Stimulated activated memory B cell treated with anti-CD40 and anti-IgM and Interleukin-4, amounts not matched to agents 10 μg/mL and 1 μg/mL and 100 μg/mL, for 72 hours (primary cell): ENCODE measurements around the gene OR51A2.

Experiments
- ATAC-seq: fragments of 150-1000 bp; cut with Tn5 transposase; 2 replicates; pipeline ENCODE4 v1.10.0; 2021
- H3K27ac Mint-ChIP-seq: one replicate; pipeline ENCODE4 v1.8.0; 2022; ENCODE audit warnings: mild to moderate bottlenecking, mixed read lengths
- H3K27me3 Mint-ChIP-seq: one replicate; pipeline ENCODE4 v1.8.0; 2022; ENCODE audit warnings: mixed read lengths
- H3K36me3 Mint-ChIP-seq: one replicate; pipeline ENCODE4 v1.8.0; 2022; ENCODE audit warnings: mixed read lengths
- H3K4me1 Mint-ChIP-seq: one replicate; pipeline ENCODE4 v1.8.0; 2022; ENCODE audit warnings: mixed read lengths
- H3K4me3 Mint-ChIP-seq: one replicate; pipeline ENCODE4 v1.8.0; 2022; ENCODE audit warnings: mild to moderate bottlenecking, moderate library complexity, mixed read lengths
- H3K9me3 Mint-ChIP-seq: one replicate; pipeline ENCODE4 v1.8.0; 2022; ENCODE audit warnings: mixed read lengths

OR51A2 gene

DNA sequence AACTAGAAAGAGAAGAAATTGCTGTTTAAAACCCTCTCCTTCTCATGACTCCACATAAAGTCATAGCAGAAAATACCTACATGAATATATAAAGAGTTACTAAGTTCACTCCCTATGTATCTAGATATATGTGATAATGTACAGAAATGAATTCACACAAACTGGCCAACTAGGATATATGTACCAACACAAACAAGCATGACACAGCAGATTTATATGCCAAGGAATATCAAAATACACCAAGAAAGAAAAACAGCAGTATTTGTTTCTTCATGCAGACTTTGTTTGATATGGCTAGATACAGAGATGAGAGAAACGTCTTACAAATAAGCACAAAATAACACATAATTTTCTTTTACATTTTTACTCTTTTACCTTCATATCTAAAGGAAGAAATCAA, 33.2 kb downstream of the OR51A2 start:
- Mint-ChIP-seq H3K27ac (no peak overlapping the region), H3K27me3 (no peaks in the 10 kb centered on the region), H3K36me3 (no peaks in the 10 kb centered on the region), H3K9me3 (no peaks in the 10 kb centered on the region), H3K4me1 (no peaks in the 10 kb centered on the region), H3K4me3 (no peak overlapping the region)
- ATAC-seq: no peak

- Mint-ChIP-seq H3K27me3 (no peaks in the 10 kb centered on the region), H3K36me3 (no peaks in the 10 kb centered on the region), H3K27ac (no peak overlapping the region), H3K9me3 (no peaks in the 10 kb centered on the region), H3K4me3 (no peak overlapping the region), H3K4me1 (no peaks in the 10 kb centered on the region)
- ATAC-seq: no peak
Observed at GRCh38 chr11:4921796-4922195, 33.7 kb downstream of the OR51A2 start.

GRCh38 chr11:4919250-4919649, 36.3 kb downstream of the OR51A2 start, which contains the start of gene OR51G2:
OR51G2 (minus strand) TSS chr11:4919350; CDS start chr11:4915663, 3,687 bp downstream.
- Mint-ChIP-seq H3K4me3 (no peak within 1 kb of the TSS), H3K9me3 (no peaks in the 10 kb centered on the region), H3K4me1 (no peaks in the 10 kb centered on the region), H3K36me3 (no peaks in the 10 kb centered on the region), H3K27ac (no peak within 1 kb of the TSS), H3K27me3 (no peaks in the 10 kb centered on the region)
- ATAC-seq: no peak

- Mint-ChIP-seq H3K9me3 (no peaks in the 10 kb centered on the region), H3K36me3 (no peaks in the 10 kb centered on the region), H3K27me3 (no peaks in the 10 kb centered on the region), H3K4me3 (no peak overlapping the region), H3K27ac (no peak overlapping the region), H3K4me1 (no peaks in the 10 kb centered on the region)
- no peak for ATAC-seq
Observed at GRCh38 chr11:4916581-4916980, 38.9 kb downstream of the OR51A2 start.
